Uterus (tissue), 2 donors: ENCODE measurements around the gene RGS7.

Source experiments
- CTCF ChIP-seq, 4 experiments: fragments of 200-600 bp in 2 of 4; fragments of 450-650 bp in 2 of 4; sonication (generic) in 2 of 4; IDR thresholded peaks; one replicate each; pipeline ENCODE4 v1.5.1; 2016 to 2019; ENCODE audit warnings: antibody characterized with exemption in 4 of 4, mild to moderate bottlenecking in 2 of 4, moderate library complexity in 1 of 4
- POLR2A ChIP-seq, 2 donors: fragments of 450-650 bp; IDR thresholded peaks; one replicate each; pipeline ENCODE4 v1.6.1; 2016; ENCODE audit warnings: antibody characterized with exemption in 2 of 2, mild to moderate bottlenecking in 1 of 2, moderate library complexity in 1 of 2

- TF ChIP-seq POLR2A (IDR thresholded peaks at IDR 0.05) = no peak
- no peak for TF ChIP-seq CTCF (IDR thresholded peaks at IDR 0.05)
Observed at GRCh38 chr1:241101622-241102021, 255.4 kb downstream of the RGS7 start.
